ENCODE results near the gene ADRA1B. TPM values are rescaled to one million over a fixed set of nuclear protein-coding genes. Genes with fewer than 3 reads are reported as not detected.
"Not testable (repeated sequence)": the region's sequence is repeated elsewhere in the genome, so short reads cannot be mapped to it uniquely, and the experiment has no call there.

ADRA1B gene
- polyA plus RNA-seq, 10 donors: 0.18 to 0.68 (median 0.39) TPM; not detected in 1

- DNase-seq: not testable (repeated sequence)
Observed at GRCh38 chr5:159965838-159966128, 49.5 kb downstream of the ADRA1B start.

- DNase-seq: no peak
Observed at GRCh38 chr5:159969966-159970365, 53.7 kb downstream of the ADRA1B start.

- peak in 1 of 3 donors; percentile 43 for DNase-seq
Observed at GRCh38 chr5:159971038-159971437, 54.8 kb downstream of the ADRA1B start.

DNA sequence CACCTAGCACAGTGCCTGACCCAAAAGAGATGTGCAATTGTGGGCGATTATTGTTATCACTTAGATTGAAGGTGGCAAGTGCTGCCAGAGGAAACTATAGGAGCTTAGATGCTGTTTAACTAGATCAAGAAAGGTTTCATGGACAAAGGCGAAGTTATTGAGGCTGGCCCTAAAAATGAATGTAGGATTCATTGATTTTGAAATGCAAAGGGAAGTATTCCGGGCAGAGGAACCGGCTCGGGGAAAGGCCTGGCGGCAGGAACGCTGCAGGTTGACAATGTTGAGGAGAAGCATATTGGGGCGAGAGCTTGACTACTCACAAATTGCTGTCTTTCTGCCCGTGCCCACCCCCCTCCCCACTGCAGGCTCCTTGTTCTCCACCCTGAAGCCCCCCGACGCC, 55.2 kb downstream of the ADRA1B start:
- DNase-seq: no peak

- DNase-seq: peak in 1 of 3 donors; percentile 42
Observed at GRCh38 chr5:159971931-159972461, 55.7 kb downstream of the ADRA1B start.

DNA sequence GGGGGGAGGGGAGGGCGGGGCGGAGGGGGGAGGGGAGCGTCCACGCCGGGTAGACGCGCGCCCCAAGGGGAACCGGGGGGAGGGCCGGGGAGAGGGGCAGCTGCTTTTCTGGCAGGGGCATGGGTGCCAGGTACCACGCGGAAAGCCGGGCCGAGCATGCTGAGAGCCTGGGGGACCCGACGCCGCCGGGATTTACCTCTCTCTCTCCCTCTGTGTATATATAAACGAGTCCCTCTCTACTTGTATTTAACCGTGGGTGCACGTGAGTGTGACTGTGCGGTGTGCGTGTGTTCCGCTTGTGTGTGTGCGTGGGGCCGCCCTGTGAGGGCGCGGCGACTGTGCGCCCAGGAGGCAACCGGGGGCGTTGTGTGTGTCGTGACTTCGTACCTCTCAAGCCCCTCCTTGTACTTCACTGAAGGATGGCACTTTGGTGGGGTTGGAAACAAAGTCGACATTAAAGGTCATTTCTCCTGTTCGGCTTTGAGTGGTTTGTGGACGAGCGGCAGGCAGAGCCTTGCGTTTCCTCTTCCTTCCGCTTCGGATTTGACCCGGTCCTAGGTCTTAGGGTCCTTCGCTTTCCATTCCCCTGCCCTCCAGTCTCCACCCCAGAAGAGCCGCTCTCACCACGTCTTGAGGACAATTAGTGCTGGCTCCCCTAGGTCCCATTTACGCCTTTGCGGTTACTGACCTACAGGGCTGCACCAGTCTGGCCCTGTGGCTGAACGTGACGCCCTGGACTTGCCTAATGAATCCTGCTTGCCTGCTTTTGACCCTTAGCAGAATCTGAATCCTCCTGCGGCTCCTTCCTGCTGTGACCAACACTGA, 56.5 kb downstream of the ADRA1B start:
- DNase-seq: no peak

DNA sequence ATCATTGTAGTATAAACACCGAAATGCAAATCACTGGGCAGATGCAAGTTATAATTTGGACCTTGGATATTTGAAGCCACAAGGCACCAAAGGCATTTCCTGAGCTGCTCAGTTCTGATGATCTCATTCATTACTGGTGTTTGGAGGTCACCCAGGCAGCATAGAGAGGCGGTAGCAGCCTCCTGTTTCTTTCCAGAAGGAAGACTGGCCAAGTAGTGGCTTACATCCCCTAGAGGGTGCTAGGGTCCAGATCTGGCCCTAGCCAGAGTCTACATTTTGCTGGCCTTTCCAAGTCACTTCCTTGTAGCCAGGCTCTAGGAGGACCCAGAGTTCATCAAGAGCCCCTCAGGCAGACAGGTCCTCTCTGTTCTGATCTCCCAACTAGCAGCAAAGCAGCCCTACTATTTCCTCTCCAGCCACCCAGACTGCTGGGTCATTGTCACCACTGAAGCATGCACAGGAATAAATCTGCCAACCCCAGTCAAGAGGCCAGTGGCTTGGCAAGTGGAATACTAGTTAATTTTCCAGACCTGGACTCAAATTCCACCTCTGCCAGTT, 59.3 kb downstream of the ADRA1B start:
- DNase-seq: peak; percentile 20 to 85 (median 35)

- DNase-seq: no peak
Observed at GRCh38 chr5:159976921-159977320, 60.6 kb downstream of the ADRA1B start.

- DNase-seq: no peak
Observed at GRCh38 chr5:159978358-159978757, 62.1 kb downstream of the ADRA1B start.

DNA sequence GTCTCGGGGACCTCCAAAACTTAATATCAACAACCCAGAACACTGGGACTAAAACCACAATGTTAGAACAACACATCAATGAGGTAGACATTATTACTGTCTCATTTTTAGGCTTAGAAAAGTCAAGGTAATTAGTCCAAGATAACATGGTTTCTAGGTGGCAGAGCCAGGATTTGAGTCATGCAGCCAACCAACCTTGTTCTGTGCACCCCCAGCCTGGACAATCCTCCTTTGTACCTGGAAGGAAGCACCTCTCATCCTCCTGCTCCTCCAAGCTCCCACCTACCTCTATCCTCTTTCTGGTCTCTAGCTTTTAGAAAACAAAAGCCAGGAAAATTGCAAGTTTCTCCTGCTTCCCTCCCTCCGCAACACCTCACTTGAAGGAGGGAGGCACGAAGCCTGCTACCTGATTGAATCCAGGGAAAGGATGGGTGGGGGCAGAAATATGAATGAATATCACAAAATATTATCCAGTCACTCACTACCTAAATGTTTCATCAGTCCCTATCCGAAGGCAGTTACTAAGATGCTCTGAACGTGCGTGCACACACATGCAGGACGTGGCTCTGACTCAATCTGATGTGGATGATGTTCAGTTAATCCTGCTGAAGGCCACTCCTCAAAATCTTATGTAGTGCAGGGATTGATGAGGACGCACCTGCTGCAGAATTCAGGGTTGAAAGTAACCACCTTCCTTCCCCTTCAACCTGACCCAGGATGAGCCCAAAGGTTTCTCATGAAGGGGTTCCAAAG, 66.3 kb downstream of the ADRA1B start:
- DNase-seq: no peak

- DNase-seq: peak in 2 of 3 donors; percentile 41 to 68
Observed at GRCh38 chr5:159987031-159987674, 70.9 kb downstream of the ADRA1B start.

- no peak for DNase-seq
Observed at GRCh38 chr5:159990506-159990905, 74.2 kb downstream of the ADRA1B start.

- DNase-seq: no peak
Observed at GRCh38 chr5:159992566-159992965, 76.3 kb downstream of the ADRA1B start.

GRCh38 chr5:159993194-159993593, 76.9 kb downstream of the ADRA1B start:
- no peak for DNase-seq

DNA sequence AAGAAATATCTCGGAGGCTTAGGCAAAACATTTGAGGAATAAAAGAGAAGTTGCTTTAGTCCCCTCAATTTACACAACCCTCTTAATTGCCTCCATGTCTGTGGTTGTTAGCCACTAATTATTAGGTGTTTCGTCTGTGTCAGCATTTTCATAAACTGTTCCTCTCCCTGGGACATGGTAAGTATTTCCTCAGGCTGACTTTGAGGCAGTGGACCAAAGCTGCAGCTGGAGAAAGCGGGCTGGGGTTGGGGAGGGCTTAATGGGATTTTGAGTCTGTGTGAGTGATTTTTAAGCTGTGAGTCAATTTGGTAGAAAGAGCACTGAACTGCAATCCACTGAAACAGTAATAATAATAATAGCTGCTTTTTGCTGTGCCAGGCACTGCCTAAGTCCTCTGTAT, 79.6 kb downstream of the ADRA1B start:
- no peak for DNase-seq

DNA sequence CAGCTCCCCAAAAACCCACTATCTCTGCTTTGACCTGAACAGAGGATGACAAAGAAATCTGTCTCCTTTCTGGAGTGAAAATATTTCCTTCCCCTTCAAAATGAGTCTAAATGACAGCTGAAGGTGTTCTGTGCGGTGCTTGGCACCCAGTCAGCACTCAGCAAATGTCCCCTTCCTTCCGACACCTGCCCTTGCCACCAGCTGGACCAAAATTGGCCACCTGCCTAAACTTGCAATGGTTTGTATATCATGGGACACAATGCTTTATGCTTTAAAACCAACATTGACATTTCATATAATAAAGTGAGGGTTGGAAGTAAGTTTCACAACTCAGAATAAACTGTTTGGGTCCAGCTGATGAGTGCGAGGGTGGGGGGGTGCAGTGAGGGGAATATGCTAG, 85.2 kb downstream of the ADRA1B start:
- DNase-seq: peak in 1 of 3 donors; percentile 22

- DNase-seq: no peak
Observed at GRCh38 chr5:160007514-160007913, 91.2 kb downstream of the ADRA1B start.

GRCh38 chr5:160008529-160008876, 92.2 kb downstream of the ADRA1B start:
- DNase-seq: not testable (repeated sequence)

GRCh38 chr5:160008877-160009590, 92.8 kb downstream of the ADRA1B start, which contains the start of gene TTC1:
TTC1 (plus strand) TSS chr5:160009139; CDS start chr5:160010529, 1,390 bp downstream.
- peak; percentile 99 to 100 (median 99) for DNase-seq

DNA sequence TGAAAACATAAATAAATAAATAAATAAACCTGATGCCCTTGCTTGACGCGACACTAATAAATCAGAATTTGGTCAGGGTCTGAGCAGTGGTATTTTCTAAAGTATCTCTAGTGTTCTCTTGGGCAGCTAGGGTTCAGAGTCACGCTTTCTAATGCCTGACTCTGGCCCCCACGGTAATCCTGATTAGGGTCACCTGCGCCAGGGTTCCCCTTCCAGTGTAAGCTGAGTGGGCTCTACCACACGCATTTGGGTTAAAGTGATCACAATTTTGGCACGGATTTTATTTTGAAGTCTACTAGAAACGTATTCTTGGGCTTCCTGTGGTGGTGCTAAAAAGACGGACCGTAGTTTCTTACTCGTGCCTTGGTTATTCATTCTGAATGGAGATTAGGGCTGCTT, 93.3 kb downstream of the ADRA1B start:
- DNase-seq: no peak

DNA sequence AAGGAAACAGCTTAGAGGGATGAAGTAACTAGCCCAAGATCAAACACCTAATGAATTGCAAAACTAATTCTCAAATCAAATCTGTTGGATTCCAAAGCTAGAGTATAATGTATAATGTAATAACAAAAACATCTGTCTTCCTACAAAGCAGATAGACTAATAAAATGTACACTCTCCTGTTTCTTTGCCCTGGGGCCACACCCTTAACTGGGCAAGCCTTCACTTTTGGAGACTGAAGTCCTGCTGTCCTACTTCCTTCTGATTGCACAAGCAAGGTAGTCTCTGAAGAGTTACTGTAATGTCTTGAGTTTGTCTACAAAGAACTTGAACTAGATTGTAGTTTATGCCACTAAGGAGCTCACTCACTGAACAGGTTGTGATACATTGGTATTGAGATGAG, 95.2 kb downstream of the ADRA1B start:
- DNase-seq: no peak

Measured in muscle of back (tissue), 11 donors.